IPS-20b (cell line): ENCODE data around the gene CACNB2.
A peak's percentile ranks its signal among the peaks of the same experiment; 100 is the strongest.

Experiments
- H3K27ac ChIP-seq: one replicate; pipeline ENCODE4 v1.5.1; 2013; ENCODE audit warnings: low read length
- H3K27me3 ChIP-seq: 2 replicates; pipeline ENCODE4 v1.6.1; 2013; ENCODE audit warnings: mild to moderate bottlenecking, low read length, inconsistent platforms; ENCODE audit not compliant: insufficient read depth
- H3K36me3 ChIP-seq: 2 replicates; pipeline ENCODE4 v1.6.1; 2013; ENCODE audit warnings: low read depth, mild to moderate bottlenecking, inconsistent platforms, low read length, moderate library complexity; ENCODE audit not compliant: insufficient read depth
- H3K4me1 ChIP-seq: 2 replicates; pipeline ENCODE4 v1.6.1; 2013; ENCODE audit warnings: mild to moderate bottlenecking, control low read depth, inconsistent platforms, low read length, moderate library complexity; ENCODE audit not compliant: insufficient read depth
- H3K4me3 ChIP-seq: 2 replicates; pipeline ENCODE4 v1.5.1; 2013; ENCODE audit warnings: mild to moderate bottlenecking, low read length, inconsistent platforms
- H3K9ac ChIP-seq: 2 replicates; pipeline ENCODE4 v1.6.1; 2013; ENCODE audit warnings: low read depth, mild to moderate bottlenecking, inconsistent platforms, low read length, moderate library complexity
- H3K9me3 ChIP-seq: 2 replicates; pipeline ENCODE4 v1.6.1; 2013; ENCODE audit warnings: mild to moderate bottlenecking, low read depth, low read length, inconsistent platforms; ENCODE audit not compliant: insufficient read depth

CACNB2 gene

DNA sequence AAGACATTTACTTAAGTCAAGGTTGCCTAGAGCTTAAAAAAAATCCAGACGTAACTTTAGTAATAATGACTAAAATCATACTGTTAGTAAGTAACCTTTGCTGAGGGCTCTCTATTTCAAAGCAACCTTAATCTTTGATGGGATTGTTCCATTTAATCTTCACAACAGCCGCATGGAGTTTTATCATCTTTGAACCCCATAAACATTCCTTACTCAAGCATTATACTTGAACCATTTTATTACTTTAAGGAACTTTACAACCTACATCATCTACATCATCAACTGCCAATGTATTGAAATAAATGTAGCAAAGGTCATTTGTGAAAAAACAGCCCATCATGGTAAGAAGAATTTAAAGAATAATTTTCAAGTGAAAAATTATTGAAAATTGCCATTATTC lies 22.9 kb upstream of the CACNB2 start:
- no peak overlapping the region for H3K27ac ChIP-seq
- H3K9me3 ChIP-seq: no peaks in the 10 kb centered on the region
- no peak overlapping the region for H3K4me3 ChIP-seq
- no peaks in the 10 kb centered on the region for H3K27me3 ChIP-seq
- no peaks in the 10 kb centered on the region for H3K36me3 ChIP-seq
- no peak overlapping the region for H3K9ac ChIP-seq
- no peaks in the 10 kb centered on the region for H3K4me1 ChIP-seq

DNA sequence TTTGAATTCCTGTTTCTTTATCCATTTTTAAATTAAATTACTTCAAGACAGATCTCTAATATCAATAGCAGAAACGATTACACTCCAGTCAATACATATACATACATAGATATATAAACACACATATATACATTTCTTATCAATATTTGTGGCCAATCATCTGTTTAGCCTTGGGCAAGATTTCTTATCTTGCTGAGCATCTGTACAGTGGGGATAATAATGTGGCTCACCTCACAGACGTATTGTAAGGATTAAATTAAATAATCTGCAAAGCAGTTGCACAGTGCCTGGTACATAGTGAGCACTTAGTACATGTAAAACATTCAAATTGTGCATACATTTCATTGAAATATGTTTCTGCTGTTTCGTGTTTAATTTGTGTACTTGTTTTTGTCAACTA lies 17.5 kb upstream of the CACNB2 start:
- H3K36me3 ChIP-seq: no peaks in the 10 kb centered on the region
- no peak overlapping the region for H3K9ac ChIP-seq
- H3K4me3 ChIP-seq: no peak overlapping the region
- H3K9me3 ChIP-seq: no peaks in the 10 kb centered on the region
- H3K27me3 ChIP-seq: no peaks in the 10 kb centered on the region
- no peaks in the 10 kb centered on the region for H3K4me1 ChIP-seq
- no peak overlapping the region for H3K27ac ChIP-seq

DNA sequence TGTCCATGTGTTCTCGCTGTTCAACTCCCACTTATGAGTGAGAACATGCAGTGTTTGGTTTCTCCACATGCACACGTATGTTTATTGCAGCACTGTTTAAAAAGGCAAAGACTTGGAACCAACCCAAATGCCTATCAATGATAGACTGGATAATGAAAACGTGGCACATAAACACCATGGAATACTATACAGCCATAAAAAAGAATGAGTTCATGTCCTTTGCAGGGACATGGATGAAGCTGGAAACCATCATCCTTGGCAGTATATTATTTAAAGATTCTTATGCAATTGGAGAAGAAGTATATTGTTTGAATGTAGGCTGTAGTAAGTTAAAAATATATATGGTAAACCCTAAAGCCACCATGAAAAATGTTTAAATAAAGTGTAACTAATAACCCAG lies 7.2 kb upstream of the CACNB2 start:
- H3K27me3 ChIP-seq: no peaks in the 10 kb centered on the region
- no peaks in the 10 kb centered on the region for H3K36me3 ChIP-seq

DNA sequence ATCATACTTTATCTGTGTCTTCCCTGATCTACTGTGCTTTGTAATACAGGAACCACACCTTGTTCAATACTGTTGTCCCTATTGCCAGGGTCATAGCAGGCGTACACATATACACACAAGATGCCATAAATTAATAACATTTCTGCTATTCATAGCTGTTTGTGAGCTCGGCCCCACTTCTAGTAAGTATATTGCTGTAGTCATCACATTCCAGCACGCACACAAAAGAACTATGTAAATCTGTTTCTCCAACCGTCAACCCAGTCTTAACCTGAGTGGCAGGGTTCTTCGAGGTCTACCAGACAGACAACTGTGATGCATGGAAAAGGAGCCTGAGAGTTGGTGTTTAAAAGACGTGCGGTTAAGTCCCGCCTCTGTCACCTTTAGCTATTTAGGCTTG lies 5.7 kb upstream of the CACNB2 start:
- peaks cover 29% of the 10 kb centered on the region for H3K4me1 ChIP-seq
- H3K9me3 ChIP-seq: no peaks in the 10 kb centered on the region
- no peak overlapping the region for H3K9ac ChIP-seq
- no peak overlapping the region for H3K27ac ChIP-seq
- peaks cover 5% of the 10 kb centered on the region for H3K27me3 ChIP-seq
- H3K36me3 ChIP-seq: no peaks in the 10 kb centered on the region
- no peak overlapping the region for H3K4me3 ChIP-seq

More for the DNA sequence above, 7.2 kb upstream of the CACNB2 start:
- Histone ChIP-seq H3K9me3 (no peaks in the 10 kb centered on the region), H3K9ac (no peak overlapping the region), H3K4me1 (peaks cover 29% of the 10 kb centered on the region), H3K4me3 (no peak overlapping the region), H3K27ac (no peak overlapping the region)

DNA sequence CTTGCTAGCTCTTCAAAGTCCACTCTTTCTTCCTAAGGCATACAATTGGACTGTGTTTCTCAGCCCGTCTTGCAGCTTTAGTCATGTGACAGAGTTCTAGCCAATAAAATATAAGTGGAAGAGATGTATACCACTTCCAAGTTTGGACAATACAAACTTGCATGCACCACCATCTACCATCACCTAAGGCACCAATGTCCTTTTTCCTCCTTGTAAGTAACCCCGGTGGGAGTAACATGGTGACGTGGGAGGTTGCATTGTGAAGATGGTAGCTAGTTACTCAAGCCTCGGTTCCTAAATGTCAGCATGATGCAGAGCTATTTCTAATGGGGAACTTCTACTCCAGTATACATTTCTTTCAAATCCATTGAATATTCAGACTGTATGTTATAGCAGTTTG lies 5.3 kb upstream of the CACNB2 start:
- Histone ChIP-seq H3K9ac (no peak overlapping the region), H3K4me1 (peaks cover 29% of the 10 kb centered on the region), H3K36me3 (no peaks in the 10 kb centered on the region), H3K9me3 (no peaks in the 10 kb centered on the region), H3K27ac (no peak overlapping the region), H3K27me3 (peaks cover 10% of the 10 kb centered on the region), H3K4me3 (no peak overlapping the region)

- H3K4me3 ChIP-seq: peak overlapping the region; percentile 49
- H3K27ac ChIP-seq: no peak overlapping the region
- H3K27me3 ChIP-seq: peaks cover 17% of the 10 kb centered on the region
- no peaks in the 10 kb centered on the region for H3K9me3 ChIP-seq
- H3K36me3 ChIP-seq: no peaks in the 10 kb centered on the region
- H3K9ac ChIP-seq: no peak overlapping the region
- H3K4me1 ChIP-seq: peaks cover 29% of the 10 kb centered on the region
These were observed 4.0 kb upstream of the CACNB2 start for GRCh38 chr10:18136073-18136791.

DNA sequence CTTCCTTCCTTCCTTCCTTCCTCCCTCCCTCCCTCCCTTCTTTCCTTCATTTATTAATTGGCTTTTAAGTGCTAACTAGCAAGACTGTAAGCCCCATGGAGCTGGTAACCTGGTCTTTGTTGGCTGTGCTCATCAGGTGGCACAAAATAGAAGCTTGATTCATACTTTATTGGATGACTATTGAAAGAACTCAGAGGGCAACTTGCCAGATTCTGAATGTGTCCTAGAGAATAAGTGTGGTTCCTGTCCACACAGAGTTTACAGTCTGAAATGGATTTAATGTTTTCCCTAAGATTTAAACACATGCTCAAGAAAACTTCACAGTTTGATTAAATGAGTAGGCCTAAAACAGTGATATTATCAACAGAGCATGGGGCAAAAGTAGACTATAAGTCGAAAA lies 3.1 kb upstream of the CACNB2 start:
- no peaks in the 10 kb centered on the region for H3K36me3 ChIP-seq
- no peaks in the 10 kb centered on the region for H3K9me3 ChIP-seq
- H3K27ac ChIP-seq: no peak overlapping the region
- H3K4me1 ChIP-seq: peaks cover 29% of the 10 kb centered on the region
- H3K27me3 ChIP-seq: peaks cover 26% of the 10 kb centered on the region
- H3K4me3 ChIP-seq: no peak overlapping the region
- H3K9ac ChIP-seq: no peak overlapping the region

DNA sequence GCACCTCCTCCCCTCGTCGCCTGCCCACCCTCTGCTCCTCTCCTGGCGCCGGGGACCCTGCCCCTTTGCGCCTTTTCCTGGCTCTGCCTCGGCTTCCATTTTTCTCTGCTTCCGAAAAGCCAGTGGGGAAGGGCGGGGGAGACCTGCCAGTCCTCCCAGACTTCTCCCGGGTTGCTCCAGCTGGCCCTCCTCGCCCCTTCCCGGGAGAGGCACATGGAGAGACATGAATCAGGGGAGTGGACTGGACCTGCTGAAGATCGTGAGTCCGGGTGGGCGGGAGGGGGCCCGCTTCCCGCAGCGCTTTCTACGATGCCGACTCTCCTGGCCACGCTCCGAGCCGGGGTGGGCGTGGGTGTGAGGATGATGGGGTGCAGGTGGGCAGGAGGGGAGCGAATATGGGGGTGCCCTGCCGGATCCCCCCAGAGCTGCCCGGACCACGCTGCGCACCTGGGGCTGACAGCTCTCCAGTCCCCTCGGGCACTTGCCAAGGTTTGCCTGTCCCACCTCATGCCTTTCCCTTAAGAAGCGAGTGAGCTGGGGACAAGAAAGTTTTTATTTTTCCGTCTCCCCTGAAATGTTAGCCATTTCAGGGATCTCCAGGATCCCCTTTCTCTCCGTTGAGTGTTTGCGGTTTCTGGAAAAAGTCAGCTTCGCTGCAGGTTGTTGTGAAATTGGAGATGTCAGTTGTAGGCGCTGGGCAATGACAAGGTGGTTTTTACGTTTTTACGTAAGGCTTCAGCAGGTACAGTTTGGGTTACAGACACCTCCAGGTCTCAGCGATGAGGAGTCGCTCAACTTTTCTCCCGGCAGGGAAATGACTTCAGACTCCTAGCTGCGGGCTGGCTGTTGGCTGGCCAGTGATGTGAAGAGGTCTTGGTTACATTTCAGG lies 977 bp downstream of the CACNB2 start:
- peak overlapping the region; percentile 66; the same call in 1 of the 2 replicates for H3K9ac ChIP-seq
- peak overlapping the region; percentile 83 for H3K4me3 ChIP-seq

GRCh38 chr10:18142151-18142550 lies 1.9 kb downstream of the CACNB2 start:
- peak overlapping the region; percentile 83; the same call in 1 of the 2 replicates for H3K4me3 ChIP-seq
- no peak overlapping the region for H3K27ac ChIP-seq
- no peaks in the 10 kb centered on the region for H3K36me3 ChIP-seq
- no peak overlapping the region for H3K9ac ChIP-seq
- no peaks in the 10 kb centered on the region for H3K9me3 ChIP-seq
- H3K27me3 ChIP-seq: peaks cover 38% of the 10 kb centered on the region
- H3K4me1 ChIP-seq: peaks cover 8% of the 10 kb centered on the region; the same call in 1 of the 2 replicates

More for the DNA sequence above, 977 bp downstream of the CACNB2 start:
- H3K27me3 ChIP-seq: peaks cover 38% of the 10 kb centered on the region
- no peaks in the 10 kb centered on the region for H3K9me3 ChIP-seq
- no peak overlapping the region for H3K27ac ChIP-seq
- peaks cover 17% of the 10 kb centered on the region; the same call in 1 of the 2 replicates for H3K4me1 ChIP-seq
- H3K36me3 ChIP-seq: no peaks in the 10 kb centered on the region

DNA sequence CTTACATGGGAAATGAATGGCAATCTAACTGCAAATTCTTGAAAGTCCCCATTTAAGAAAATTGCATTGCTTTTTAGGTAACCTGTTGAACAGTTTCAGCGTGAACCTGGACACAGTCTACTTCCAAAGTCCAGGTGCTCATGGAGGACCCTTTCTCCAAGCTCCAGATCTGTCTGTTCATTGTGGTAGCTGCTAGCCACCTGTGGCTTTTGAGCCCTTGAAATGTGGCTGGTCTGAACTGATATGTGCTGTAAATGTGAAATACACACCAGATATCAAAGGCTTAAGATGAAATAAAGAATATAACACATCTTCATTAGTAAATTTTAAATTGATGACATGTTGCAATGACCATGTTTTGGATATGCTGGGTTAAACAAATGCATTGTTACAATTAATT lies 4.2 kb downstream of the CACNB2 start:
- Histone ChIP-seq H3K4me1 (peaks cover 5% of the 10 kb centered on the region; the same call in 1 of the 2 replicates), H3K9ac (no peak overlapping the region), H3K9me3 (no peaks in the 10 kb centered on the region), H3K4me3 (no peak overlapping the region), H3K27me3 (peaks cover 34% of the 10 kb centered on the region), H3K36me3 (no peaks in the 10 kb centered on the region), H3K27ac (no peak overlapping the region)

- Histone ChIP-seq H3K4me3 (no peak overlapping the region), H3K27me3 (peaks cover 29% of the 10 kb centered on the region), H3K9ac (no peak overlapping the region), H3K4me1 (peaks cover 5% of the 10 kb centered on the region; the same call in 1 of the 2 replicates), H3K9me3 (no peaks in the 10 kb centered on the region), H3K27ac (no peak overlapping the region), H3K36me3 (no peaks in the 10 kb centered on the region)
These were observed 4.7 kb downstream of the CACNB2 start for GRCh38 chr10:18144928-18145327.

DNA sequence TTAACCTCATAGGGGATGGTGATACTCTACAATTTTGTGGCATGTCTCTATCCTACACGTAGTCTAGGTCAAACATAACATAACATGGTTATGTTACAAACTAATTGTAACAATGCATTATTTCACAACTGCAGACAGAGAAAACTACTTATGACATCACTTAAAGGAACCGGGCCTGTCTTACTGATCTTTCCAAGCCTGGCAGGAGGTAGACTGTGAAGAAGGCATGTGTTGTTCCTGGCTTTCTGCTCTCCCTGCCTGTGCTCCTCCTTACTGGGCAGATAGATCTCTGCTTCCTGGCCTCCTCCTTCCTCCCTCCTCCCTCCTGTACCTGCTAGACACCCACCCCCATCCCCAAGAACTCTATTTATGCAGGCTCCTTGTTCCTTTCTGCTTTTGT lies 5.4 kb downstream of the CACNB2 start:
- H3K4me3 ChIP-seq: no peak overlapping the region
- peaks cover 5% of the 10 kb centered on the region; the same call in 1 of the 2 replicates for H3K4me1 ChIP-seq
- H3K27ac ChIP-seq: no peak overlapping the region
- H3K36me3 ChIP-seq: no peaks in the 10 kb centered on the region
- H3K27me3 ChIP-seq: peaks cover 26% of the 10 kb centered on the region
- H3K9me3 ChIP-seq: no peaks in the 10 kb centered on the region
- H3K9ac ChIP-seq: no peak overlapping the region
